A172 (cell line): ENCODE results near the gene TNIK. TPM values are rescaled to one million over a fixed set of nuclear protein-coding genes. Genes with fewer than 3 reads are reported as not detected.
"Not testable (repeated sequence)": the region's sequence is repeated elsewhere in the genome, so short reads cannot be mapped to it uniquely, and the experiment has no call there.

Source experiments
- DNase-seq: peaks from one replicate; pipeline ENCODE4 v3.0.0-alpha.2; 2015; ENCODE audit warnings: low spot score
- total RNA-seq: library from RNA; depleted of rRNA; stranded (reverse); fragments of >200 nt; shearing (Covaris generic); gene quantifications from 2 replicates; pipeline ENCODE4 v1.2.3, GENCODE V29; 2014

Gene TNIK
- total RNA-seq, 1 experiment from 2014 or later: 17.8 TPM

DNA sequence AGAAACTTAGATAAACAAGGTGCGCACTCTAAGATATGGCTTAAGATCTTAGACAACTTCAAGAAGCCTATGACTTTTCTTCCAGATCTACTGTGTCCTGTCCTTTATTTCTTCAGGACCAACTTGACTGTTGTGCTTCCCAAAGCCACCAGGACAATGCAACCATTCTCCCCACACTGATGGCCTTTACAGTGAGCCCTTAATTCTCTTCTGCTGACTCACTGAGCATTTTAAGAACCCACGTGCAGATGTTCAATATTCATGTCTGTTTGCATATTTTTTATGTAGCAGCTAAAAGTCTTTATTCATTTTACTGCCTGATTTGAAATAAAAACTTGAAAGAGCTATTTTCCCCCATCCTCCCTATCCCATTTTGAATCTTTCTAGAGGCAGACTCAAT, 330.4 kb downstream of the TNIK start:
- peak; percentile 15 for DNase-seq

DNA sequence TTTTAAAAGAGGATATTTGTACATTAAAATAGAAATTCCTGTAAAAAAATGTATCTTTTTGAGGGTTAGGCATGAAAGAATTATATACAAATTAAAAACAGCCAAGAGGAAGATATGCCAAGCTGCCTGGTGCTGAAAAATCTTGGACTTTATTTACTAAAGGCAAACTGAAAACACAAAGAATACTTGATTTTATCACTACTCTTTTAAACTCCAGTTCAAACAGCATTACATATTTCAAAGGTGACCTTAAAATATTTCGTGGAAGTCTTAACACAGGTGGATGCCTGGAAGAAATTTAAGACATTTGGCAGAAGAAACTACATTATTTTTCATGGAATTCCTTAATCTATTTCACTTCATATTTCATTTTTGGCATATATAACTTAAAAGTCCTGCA, 332.6 kb downstream of the TNIK start:
- no peak for DNase-seq

DNA sequence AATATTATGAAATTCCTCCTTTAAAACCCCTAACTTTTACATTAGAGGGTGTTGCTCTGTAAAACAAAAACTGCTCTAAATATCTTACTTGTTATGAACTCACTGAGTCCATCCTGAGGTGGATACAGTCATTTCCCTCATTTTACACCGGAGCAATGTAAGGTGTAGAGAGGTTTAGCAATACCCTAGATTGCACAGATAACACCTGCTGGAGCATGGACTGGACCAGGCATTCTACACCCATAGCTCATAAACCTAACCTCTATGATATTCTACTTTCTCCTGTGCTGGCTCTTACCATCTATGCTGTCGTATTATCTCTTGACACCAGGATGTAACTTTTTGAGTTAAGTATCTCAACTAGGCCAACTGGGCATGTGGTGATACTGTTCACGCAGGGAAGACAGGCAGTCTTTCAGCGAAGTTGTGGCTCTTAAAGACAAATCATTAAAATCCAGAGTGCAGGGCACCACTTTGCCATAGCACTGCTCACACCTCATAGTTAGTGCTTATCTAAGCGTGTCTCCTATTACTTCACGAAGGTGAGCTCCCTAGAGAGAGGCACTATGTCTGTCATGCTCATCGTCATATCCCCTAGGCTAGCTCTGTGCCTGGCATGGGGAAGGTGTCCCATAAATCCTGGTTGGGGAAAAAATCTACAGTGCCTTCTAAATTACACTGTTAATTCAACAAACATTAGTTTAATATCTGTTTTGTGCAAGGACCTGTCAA, 333.6 kb downstream of the TNIK start:
- DNase-seq: no peak

DNA sequence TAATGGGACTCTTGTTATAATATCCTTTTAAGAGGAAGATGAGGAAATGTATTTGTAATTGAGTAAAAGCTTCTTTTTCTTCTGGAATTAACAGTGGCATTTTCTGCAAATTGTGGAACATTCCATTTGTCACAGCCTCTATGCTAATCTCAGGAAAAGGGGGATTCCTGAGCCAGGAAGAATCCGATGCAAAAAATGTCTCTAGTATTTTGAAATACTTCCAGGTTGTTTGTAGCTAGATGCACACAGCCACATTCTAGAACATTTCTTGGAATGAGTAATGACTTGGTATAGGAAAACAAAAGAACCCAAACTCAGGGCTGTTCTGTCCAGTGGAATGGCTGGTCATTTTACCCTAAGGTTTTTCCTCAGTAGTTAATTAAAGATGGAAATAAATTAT, 335.2 kb downstream of the TNIK start:
- no peak for DNase-seq

DNA sequence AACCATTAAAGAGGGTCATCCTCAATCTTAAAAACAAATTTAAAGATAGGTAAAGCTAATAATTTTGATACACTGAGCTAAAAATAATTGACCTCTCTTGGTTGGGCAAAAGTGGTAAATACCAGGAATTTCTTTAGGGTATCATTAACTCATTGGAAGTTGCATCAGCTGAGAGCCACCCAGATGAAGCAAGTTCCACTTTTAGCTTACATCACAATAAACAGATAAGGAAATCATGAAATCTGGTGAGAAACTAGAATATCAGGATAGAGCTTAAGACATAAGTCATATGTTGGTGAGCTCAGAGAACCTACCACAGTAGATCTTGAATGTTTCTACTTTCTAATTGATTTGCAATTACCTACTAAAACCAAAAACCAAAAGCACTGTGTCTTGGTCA, 336.3 kb downstream of the TNIK start:
- DNase-seq: no peak

DNA sequence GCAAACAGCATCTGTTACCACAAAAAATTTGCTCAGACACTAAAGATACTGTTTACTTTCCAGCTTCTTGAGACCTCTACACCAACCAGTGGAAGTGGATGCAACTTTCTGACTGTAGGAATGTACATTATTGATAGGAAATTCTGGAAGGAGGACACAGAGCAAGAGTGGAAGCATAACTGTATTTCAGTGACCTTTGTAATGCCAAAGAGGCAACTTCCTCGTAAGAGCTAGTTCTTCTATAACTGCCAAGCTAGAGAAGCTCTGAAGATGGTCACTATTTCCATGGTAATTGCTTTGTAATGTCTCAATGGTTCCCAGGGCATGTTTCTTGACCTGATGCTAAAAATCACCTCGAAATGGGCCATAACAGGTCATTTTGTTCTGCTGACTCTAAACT, 337.3 kb downstream of the TNIK start:
- no peak for DNase-seq

DNA sequence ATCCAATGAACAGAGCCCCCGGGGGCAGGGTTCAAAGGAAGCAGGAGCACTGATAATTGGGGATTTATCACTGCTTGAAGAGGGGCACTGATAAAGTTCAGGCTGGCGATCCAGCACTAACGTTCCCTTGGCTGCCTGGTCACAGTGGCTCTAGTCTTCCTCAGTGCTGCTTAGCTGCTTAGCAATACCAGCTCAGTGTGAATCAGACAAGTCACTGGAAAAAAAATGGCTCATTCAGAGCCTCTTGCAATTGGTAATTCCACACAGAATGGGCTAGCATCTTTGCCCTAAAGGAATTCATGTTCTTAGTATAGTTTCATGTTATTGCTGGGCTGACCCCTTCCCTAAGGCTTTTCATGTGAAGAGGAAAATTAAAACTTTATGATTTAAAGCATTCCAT, 338.0 kb downstream of the TNIK start:
- no peak for DNase-seq

DNA sequence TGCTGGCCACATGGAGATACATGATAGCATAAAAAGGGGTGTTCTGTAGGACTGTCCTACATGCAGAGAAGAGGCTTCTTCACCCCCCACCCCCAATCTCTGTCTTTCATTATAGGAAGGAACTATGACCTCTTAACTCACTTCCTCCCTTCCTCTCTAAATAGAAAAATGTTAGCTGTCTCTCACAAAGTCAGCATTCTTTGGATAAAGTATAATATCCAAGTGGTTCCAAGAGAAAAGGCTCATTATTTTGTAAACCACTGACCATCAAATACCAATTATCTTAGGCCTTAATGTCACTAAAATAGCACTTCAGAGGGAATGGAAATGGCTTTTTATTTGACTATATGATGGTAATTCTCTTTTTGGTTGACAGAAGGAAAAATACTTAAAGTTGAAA, 338.4 kb downstream of the TNIK start:
- no peak for DNase-seq

DNA sequence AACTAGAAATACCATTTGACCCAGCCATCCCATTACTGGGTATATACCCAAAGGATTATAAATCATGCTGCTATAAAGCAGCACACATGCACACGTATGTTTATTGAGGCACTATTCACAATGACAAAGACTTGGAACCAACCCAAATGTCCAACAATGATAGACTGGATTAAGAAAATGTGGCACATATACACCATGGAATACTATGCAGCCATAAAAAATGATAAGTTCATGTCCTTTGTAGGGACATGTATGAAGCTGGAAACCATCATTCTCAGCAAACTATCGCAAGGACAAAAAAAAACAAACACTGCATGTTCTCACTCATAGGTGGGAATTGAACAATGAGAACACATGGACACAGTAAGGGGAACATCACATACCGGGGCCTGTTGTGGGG, 340.8 kb downstream of the TNIK start:
- DNase-seq: not testable (repeated sequence)

DNA sequence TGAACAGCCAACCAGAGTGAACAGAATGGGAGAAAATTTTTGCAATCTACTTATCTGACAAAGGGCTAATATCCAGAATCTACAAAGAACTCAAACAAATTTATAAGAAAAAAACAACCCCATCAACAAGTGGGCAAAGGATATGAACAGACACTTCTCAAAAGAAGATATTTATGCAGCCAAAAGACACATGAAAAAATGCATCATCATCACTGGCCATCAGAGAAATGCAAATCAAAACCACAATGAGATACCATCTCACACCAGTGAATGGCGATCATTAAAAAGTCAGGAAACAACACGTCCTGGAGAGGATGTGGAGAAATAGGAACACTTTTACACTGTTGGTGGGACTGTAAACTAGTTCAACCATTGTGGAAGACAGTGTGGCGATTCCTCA, 341.2 kb downstream of the TNIK start:
- not testable (repeated sequence) for DNase-seq

DNA sequence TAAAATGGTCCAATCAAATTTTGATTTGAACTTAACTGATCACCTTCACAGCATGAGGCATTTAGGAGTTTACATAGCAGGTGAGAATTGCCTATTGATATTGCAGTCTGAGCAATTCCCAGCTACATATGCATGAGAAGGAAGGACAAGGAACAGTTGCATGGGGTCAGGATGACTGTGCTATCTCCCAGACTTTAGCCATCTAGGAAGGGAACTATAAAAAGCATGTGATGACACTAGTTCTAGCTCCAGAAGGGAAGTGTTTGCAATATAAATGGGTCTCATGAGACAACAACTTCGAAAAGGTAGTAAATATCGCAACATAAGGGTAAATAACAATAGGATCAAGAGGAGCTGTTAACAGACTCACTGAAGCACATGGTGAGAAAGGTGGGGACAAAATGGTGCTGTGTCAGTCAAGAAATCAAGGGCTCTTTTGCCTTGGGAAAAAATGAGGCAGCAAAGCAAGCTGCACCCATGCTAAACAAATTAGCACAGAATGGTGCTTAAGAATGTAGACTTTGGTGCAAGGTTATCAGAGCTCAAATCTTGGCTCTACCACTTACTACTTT, 343.3 kb downstream of the TNIK start:
- peak; percentile 11 for DNase-seq

DNA sequence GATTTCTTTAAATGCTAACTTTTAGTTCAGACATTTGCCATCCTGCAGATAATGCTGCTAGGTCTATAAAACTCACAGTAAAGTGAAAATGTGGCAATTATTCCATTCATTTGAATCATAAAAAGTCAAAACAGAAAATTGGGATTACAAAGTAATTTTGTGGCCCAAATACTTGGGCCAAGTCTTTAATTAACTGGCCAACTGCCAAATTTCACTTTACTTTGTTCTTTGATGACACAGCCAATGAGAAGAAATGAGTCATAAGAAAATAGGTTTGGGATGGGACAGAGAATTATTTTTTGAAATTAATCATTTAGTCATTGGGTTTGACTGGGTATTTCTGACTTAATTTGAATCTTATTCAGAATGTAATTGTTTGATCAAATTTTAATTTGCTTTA, 343.8 kb downstream of the TNIK start:
- DNase-seq: peak; percentile 30

DNA sequence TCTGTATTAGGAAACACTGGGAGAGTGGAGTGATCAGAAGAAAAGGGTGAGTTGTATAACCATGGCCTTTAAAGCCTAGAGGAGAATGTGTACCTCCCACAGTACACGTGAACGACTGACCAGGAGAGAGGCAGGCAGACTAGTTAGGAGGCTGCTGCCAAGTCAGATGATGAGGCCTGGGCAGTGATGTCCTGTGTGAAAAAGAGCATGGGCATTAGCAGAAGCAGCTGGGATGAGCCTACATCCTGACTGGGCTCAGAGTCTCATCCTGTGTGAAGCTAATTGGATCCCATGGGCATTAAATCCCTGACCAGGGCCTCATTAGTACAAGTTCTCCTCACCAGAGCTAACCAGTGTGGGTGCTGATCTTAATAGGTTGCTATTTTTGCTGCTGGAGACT, 344.5 kb downstream of the TNIK start:
- DNase-seq: peak; percentile 37

DNA sequence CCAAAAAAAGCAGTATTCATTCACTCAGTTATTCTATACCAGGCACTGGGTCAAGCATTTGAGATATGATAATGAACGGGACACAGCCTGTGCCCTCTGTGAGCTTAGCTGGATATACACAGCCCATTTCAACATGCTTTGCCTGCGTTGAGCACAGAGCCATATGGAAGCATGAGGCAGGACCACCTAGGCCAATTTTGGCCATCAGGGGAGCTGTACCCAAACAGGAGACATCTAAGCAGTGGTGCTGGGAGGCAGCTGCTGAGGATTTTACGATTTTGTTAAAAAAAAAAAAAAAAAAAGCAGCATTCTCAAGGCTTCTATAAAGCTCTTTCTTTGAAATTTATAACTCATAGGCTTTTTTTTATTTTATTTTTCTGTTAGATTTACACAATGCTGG, 346.5 kb downstream of the TNIK start:
- no peak for DNase-seq

DNA sequence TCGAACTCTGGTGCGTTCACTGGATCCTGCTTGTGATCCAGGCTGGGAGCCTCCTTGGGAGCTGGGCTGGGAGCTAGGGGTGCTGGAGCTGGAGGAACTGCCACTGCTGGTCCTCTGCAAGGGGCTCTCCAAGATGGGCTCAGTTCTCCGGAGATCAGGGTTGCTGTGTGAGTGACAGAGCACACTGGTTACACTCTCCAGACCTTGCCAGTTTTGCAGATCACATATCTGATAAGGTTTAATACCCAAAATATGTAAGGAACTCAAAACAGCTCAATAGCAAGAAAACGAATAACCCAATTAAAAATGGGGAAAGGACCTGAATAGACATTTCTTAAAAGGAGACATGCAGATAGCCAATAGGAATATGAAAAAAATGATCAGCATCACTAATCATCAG, 349.5 kb downstream of the TNIK start:
- no peak for DNase-seq

DNA sequence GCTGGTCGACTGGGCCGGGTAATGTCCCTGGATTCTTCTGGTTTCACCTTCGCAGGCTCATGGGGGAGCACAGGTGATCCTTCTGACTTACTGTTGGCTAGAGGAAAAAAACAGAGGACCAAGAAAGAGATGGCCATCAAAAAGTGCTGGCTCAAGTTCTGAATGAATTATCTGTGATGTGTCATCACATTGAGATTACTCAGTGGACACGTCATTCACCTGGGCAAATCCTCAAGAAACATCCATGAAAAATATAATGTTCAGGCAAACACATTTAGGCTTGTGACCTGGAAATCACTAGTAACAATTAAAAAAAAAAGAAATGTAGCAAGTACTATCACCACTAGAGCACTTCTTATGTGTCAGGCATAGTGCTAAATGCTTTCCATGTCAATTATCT, 352.1 kb downstream of the TNIK start:
- DNase-seq: peak; percentile 48

DNA sequence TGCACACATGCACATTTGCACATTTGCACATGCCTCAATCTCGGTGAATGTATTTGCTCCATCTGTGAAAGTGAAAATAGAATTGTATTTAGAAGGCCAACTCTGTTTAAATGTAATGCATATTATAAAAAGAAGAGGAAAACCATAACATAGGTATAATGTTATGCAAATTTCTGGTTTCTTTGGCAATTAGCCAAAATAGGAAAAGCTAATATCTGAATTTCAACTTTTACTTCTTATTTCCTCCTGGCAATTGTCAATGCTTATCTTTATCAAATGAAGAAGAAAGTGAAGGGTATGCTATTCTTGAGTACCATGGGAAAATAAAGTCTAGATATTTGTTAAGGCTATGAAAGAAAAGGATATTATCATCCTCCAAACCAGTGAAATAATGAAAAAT, 357.0 kb downstream of the TNIK start:
- DNase-seq: no peak

DNA sequence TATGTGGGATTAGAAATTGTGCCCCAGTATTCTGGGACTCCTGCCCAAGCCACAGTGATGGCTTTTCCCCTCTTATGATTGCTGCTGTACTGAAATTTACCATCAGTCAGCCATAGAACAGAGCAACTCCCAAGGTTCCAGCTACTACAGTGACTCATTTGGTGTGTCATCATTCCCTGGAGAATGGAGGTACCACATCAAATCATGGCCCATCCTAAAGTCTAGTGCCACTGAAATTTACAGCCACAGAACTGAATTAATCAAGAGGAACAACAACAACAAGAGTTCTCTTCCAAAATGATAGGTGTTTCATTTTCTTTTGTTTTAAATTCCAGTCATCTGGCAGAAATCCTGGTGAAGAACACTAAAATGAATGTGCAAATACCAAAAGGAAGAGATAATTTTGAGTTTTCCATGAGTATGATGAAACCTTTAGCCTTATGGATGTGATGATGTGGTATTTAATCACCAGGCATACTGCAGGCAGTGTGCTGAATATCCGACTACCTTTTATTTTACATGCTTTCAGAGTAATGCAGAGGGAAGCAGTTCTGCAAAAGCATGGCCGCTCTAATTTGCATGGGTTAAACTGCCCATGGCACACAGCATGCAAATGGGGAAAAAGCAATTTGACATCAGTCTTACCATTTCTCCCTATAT, 358.1 kb downstream of the TNIK start:
- peak; percentile 74 for DNase-seq

DNA sequence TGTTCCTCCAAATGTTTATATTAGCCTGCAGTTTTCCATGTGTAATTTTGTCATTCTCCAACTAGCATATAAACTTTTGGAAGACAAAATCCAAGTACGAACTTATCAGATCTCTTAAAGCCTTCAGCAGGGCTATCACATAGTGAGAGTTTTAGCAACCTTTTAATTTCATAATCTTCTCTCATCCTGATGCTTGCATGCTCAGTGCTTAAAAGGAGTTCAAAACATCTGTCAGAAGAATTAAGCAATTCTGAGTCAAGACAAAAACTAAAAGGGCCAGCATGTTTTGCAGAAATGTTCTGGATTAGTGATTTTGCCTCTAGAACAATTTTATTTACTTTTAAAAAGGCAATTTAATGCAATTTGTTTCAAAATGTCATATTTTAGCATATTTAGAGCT, 360.3 kb downstream of the TNIK start:
- DNase-seq: no peak

DNA sequence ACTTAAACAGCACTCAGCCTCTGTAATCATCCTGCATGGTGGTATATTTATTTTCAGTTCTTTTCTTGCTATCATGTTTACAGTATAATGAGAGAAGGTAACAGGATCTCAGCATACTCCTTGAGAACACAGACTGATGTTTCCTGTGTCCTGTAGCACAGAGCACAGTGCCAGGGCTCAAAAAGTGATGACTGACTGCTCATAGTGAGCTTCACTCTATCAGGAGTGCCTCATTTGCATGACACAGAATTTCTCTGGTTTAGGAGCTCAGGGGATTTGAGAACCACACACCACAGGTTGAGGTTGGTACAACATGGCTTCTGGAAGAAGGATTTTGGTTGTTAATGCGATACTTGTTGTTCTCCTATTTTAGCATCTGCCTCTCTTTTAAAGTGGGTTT, 365.1 kb downstream of the TNIK start:
- DNase-seq: no peak

DNA sequence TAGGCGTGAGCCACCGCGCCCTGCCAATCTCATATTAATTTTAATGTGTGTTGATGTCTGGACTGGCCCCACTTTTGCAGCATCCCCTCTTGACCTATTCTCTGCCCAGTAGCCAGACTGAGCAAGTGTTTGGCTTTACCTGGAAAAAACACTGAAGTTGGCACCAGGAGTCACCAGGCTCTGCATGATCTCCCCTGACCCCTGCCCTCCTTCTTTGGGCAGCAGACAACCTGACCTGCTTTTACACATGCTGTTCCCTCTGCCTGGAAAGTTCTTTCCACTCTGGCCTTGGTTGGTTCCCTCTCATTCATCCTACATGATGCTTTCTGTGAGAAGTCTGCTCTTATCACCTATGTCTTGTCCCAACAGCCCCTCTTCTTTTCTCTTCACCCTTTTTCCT, 365.8 kb downstream of the TNIK start:
- DNase-seq: no peak

DNA sequence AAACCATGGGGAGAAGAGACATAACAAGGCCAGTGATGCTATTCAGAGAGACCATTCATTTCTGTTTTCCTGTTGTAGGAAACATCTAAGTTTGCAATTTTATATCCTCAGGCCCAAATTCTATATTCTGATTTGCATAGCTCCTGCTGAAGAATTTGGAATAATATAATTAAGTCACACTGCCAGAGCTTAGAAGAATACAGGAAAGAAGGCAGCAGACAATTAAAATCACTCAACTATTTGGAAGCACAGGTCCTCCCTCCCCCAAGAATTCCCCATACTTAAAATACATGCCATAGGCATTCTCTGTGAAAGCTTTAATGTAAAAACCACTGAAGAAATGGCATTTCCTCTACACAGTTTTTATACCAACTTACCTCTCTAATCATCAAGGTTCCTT, 366.7 kb downstream of the TNIK start:
- no peak for DNase-seq

DNA sequence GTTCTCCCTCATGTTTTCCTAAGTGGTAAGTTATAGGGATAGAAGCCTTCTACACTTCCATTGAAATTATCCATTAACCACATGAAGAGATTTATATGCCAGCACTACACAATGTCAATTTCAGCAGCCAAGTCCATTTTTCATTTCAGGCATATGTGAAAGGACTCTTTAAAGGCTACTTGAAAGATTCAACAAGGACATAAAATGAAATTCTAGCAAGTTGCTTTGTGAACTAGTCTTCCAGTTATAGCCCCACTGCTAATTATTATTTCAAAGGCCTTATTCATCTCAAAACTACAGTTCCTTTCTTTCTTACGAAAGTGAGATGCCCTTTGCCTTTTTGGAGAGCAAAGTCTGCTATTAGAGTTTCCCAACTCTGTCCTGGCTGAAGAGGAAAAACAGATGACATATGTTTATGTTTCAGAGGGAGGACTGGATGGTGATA, 367.7 kb downstream of the TNIK start:
- DNase-seq: no peak
